ENCODE results near the gene LCP1. TPM values are rescaled to one million over a fixed set of nuclear protein-coding genes. Genes with fewer than 3 reads are reported as not detected.

Gene LCP1
- total and polyA plus RNA-seq, 8 donors, result 13.5 to 401 (median 20.4) TPM

DNA sequence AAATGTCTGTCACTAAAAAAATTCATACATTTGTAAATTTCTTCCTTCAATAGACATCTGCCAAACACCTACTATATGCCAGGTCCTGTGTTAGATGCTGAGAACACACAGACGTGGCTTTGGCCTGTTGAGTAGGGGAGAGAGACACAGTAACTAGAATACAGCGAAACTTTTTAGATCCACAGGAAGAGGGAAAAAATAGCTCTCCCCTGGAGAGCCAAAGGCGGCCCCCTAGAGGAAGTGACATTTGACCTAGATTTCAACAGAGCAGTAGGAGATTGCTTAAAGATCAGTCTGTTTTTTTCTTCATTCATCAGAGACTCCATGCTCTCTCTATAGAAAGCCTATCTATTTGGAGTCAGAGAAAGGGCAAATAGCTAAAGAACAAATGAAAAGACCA, 11.3 kb downstream of the LCP1 start:
- H3K27me3 ChIP-seq, result no peaks in the 10 kb centered on the region
- peak overlapping the region in 1 of 2 donors; percentile 93 for H3K27ac ChIP-seq
- H3K4me1 ChIP-seq, result peaks cover 0 to 99% of the 10 kb centered on the region in 2 donors
- TF ChIP-seq, protein P1, sequence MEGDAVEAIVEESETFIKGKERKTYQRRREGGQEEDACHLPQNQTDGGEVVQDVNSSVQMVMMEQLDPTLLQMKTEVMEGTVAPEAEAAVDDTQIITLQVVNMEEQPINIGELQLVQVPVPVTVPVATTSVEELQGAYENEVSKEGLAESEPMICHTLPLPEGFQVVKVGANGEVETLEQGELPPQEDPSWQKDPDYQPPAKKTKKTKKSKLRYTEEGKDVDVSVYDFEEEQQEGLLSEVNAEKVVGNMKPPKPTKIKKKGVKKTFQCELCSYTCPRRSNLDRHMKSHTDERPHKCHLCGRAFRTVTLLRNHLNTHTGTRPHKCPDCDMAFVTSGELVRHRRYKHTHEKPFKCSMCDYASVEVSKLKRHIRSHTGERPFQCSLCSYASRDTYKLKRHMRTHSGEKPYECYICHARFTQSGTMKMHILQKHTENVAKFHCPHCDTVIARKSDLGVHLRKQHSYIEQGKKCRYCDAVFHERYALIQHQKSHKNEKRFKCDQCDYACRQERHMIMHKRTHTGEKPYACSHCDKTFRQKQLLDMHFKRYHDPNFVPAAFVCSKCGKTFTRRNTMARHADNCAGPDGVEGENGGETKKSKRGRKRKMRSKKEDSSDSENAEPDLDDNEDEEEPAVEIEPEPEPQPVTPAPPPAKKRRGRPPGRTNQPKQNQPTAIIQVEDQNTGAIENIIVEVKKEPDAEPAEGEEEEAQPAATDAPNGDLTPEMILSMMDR (IDR thresholded peaks at IDR 0.05), result no peak
- intact Hi-C loops (cut with DNase I), result no loop called here
- H3K4me3 ChIP-seq, result peak overlapping the region in 1 of 2 donors; percentile 19
- H3K9me3 ChIP-seq, result no peaks in the 10 kb centered on the region
- ATAC-seq (no peak), DNase-seq (peak in 1 of 4 donors; percentile 38)
- H3K36me3 ChIP-seq, result peaks cover 0 to 7% of the 10 kb centered on the region in 2 donors

DNA sequence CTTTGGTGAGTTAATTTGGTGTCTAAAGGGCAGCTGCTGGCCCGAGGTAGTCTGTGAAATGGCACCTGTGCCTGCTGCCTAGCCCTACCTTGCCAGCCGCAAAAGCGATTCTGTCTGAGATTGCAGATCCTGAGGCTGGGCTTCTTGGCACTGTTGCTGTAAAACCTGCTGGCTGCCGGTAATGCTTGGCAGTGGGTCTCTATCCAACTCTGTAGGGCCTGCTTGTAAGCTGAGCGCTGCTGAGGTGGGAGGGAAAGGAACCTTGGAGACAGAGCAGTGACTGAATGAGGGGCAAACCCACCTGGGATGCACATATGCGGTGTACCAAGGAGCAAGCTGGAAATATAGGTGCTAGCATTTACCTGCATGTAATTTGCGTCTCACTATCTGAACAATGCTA, 11.7 kb downstream of the LCP1 start:
- H3K4me1 ChIP-seq, result peaks cover 0 to 99% of the 10 kb centered on the region in 2 donors
- ATAC-seq (no peak), DNase-seq (no peak)
- H3K36me3 ChIP-seq, result peaks cover 0 to 7% of the 10 kb centered on the region in 2 donors
- no peaks in the 10 kb centered on the region for H3K9me3 ChIP-seq
- H3K27me3 ChIP-seq, result no peaks in the 10 kb centered on the region
- TF ChIP-seq, protein P1 (IDR thresholded peaks at IDR 0.05), result no peak
- H3K4me3 ChIP-seq, result peak overlapping the region in 1 of 2 donors; percentile 19
- intact Hi-C loops (cut with DNase I), result no loop called here
- H3K27ac ChIP-seq, result peak overlapping the region in 1 of 2 donors; percentile 93

- ATAC-seq, result no peak
- no peak for DNase-seq
- H3K4me3 ChIP-seq, result no peak overlapping the region
- H3K27me3 ChIP-seq, result no peaks in the 10 kb centered on the region
- intact Hi-C loops (cut with DNase I), result no loop called here
- no peaks in the 10 kb centered on the region for H3K9me3 ChIP-seq
- TF ChIP-seq, protein P1 (IDR thresholded peaks at IDR 0.05), result no peak
- H3K36me3 ChIP-seq, result peaks cover 0 to 7% of the 10 kb centered on the region in 2 donors
- peaks cover 0 to 99% of the 10 kb centered on the region in 2 donors for H3K4me1 ChIP-seq
- H3K27ac ChIP-seq, result peak overlapping the region in 1 of 2 donors; percentile 93
Observed at GRCh38 chr13:46169758-46170157, 12.2 kb downstream of the LCP1 start.

DNA sequence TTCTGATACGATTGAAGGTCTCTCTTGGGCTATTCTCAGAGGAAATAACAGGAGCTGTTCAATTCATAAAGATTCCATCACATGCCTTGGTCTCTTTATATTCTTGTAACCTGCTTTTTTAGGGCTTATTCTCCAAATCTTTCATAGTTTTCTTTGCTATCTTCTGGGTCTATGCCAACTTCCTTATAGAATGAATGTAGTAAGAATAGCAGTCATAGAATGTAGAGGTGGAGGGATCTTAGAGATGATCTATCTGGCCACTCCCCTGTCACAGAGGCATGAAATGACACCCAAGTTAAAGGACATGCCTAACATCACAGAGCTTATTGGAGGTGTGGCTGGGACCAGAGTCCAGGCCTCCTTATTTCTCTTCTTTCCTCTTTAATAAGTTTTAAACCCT, 13.2 kb downstream of the LCP1 start:
- peak overlapping the region in 1 of 2 donors; percentile 4 for H3K4me3 ChIP-seq
- intact Hi-C loops (cut with DNase I), result no loop called here
- DNase-seq (no peak), ATAC-seq (no peak)
- H3K4me1 ChIP-seq, result peaks cover 0 to 99% of the 10 kb centered on the region in 2 donors
- H3K27me3 ChIP-seq, result no peaks in the 10 kb centered on the region
- no peaks in the 10 kb centered on the region for H3K9me3 ChIP-seq
- peaks cover 0 to 7% of the 10 kb centered on the region in 2 donors for H3K36me3 ChIP-seq
- H3K27ac ChIP-seq, result peak overlapping the region in 1 of 2 donors; percentile 93
- TF ChIP-seq, protein P1 (IDR thresholded peaks at IDR 0.05), result no peak

DNA sequence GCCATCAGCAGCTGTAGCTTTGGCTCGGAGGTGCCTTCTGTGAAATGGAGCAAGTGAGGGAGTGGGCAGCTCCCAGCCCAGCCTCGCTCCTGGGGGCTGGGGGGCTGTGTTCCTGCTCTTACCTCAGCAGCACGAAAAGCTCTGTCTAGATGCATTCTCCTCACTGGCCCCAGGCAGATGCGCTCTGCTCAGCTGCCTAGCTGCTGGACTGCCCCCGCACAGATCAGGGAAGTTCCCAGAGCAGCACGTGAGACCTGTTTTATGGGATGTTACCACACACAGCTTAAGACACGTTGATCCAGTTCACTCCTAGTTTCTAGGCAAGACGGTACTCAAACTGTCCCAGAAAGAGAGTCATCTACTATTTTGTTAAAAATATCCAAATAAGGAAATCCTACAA, 13.6 kb downstream of the LCP1 start:
- Histone ChIP-seq H3K36me3 (peaks cover 0 to 7% of the 10 kb centered on the region in 2 donors), H3K4me1 (peaks cover 0 to 99% of the 10 kb centered on the region in 2 donors), H3K27me3 (no peaks in the 10 kb centered on the region), H3K27ac (peak overlapping the region in 1 of 2 donors; percentile 93), H3K4me3 (peak overlapping the region in 1 of 2 donors; percentile 27), H3K9me3 (no peaks in the 10 kb centered on the region)
- TF ChIP-seq, protein P1 (IDR thresholded peaks at IDR 0.05), result no peak
- peak in 2 of 4 donors; percentile 65 to 84 for DNase-seq
- intact Hi-C loops (cut with DNase I), result no loop called here
- ATAC-seq, result peak; percentile 74

Data from left lung (tissue), 10 donors.